Left lung (tissue), 10 donors: ENCODE results near the gene EHD1. TPM values are rescaled to one million over a fixed set of nuclear protein-coding genes. Genes with fewer than 3 reads are reported as not detected.

ENCODE experiments used
- ATAC-seq: fragments of 200-7000 bp; cut with Tn5 transposase; one replicate; pipeline ENCODE4 v1.9.1; 2020; ENCODE audit warnings: moderate library complexity
- DNase-seq, 4 donors: peaks; one replicate each; pipeline ENCODE4 v3.0.0-alpha.2; 2013 to 2020
- H3K27ac ChIP-seq, 2 donors: fragments of 200-600 bp; sonication (generic) in 1 of 2; one replicate each; pipeline versions ENCODE4 v1.5.0 to v1.8.0; 2020 to 2021
- H3K27me3 ChIP-seq, 2 donors: fragments of 200-600 bp; sonication (generic) in 1 of 2; one replicate each; pipeline versions ENCODE4 v1.5.0 to v1.8.0; 2020 to 2021
- H3K36me3 ChIP-seq, 2 donors: fragments of 200-600 bp; sonication (generic) in 1 of 2; one replicate each; pipeline versions ENCODE4 v1.5.0 to v1.8.0; 2020 to 2021
- H3K4me1 ChIP-seq, 2 donors: fragments of 200-600 bp; one replicate each; pipeline ENCODE4 v1.8.0; 2021
- H3K4me3 ChIP-seq, 2 donors: fragments of 200-600 bp; sonication (generic) in 1 of 2; one replicate each; pipeline versions ENCODE4 v1.5.0 to v1.8.0; 2020 to 2021; ENCODE audit warnings: mild to moderate bottlenecking in 1 of 2
- H3K9me3 ChIP-seq, 2 donors: fragments of 200-600 bp; sonication (generic) in 1 of 2; one replicate each; pipeline versions ENCODE4 v1.5.0 to v1.8.0; 2020 to 2021
- CTCF ChIP-seq, 2 donors: fragments of 200-600 bp; sonication (generic) in 1 of 2; IDR thresholded peaks; one replicate each; pipeline versions ENCODE4 v1.5.0 to v1.8.0; 2021; ENCODE audit warnings: antibody characterized with exemption in 2 of 2
- intact Hi-C, 2 donors: fragments of 100-400 bp; cut with DNase I; formaldehyde crosslinking; loops; one replicate each; pipeline versions ENCODE4 v1.11.2 to v1.14.2; 2022
- polyA plus RNA-seq, 6 donors: library from polyadenylated mRNA; unstranded; fragments of 120-200 nt; gene quantifications; one replicate each; pipeline ENCODE4 v1.2.1, GENCODE V29; 2013; ENCODE audit not compliant: insufficient read length in 6 of 6
- total RNA-seq, 2 donors: library from RNA; stranded (reverse); fragmentation: NEBNext Ultra II Directional; extraction: Animal tissue kit (Norgen Biotek cat#: 25700); gene quantifications; one replicate each; pipeline ENCODE4 v1.2.1, GENCODE V29; 2021
- donor health status: DM: no; HTN: yes; CAD: no.
- donor health status: DM: no; HTN: no; CAD: no.

The EHD1 gene
- total and polyA plus RNA-seq, 8 donors = 44.7 to 153 (median 55.4) TPM

- H3K9me3 ChIP-seq = no peaks in the 10 kb centered on the region
- ATAC-seq = no peak
- no peaks in the 10 kb centered on the region for H3K36me3 ChIP-seq
- H3K27ac ChIP-seq = peak overlapping the region in 1 of 2 donors; percentile 33
- no peak for DNase-seq
- intact Hi-C loops = no loop called here
- H3K4me1 ChIP-seq = peaks cover 7 to 61% of the 10 kb centered on the region in 2 donors
- TF ChIP-seq CTCF (IDR thresholded peaks at IDR 0.05) = no peak
- H3K4me3 ChIP-seq = no peak overlapping the region
- no peaks in the 10 kb centered on the region for H3K27me3 ChIP-seq
These were observed 3.8 kb upstream of the EHD1 start for GRCh38 chr11:64882243-64882642.

GRCh38 chr11:64881476-64881875 lies 3.1 kb upstream of the EHD1 start:
- DNase-seq (no peak), ATAC-seq (no peak)
- no peaks in the 10 kb centered on the region for H3K9me3 ChIP-seq
- intact Hi-C loops = no loop called here
- no peaks in the 10 kb centered on the region for H3K27me3 ChIP-seq
- no peak overlapping the region for H3K4me3 ChIP-seq
- no peak overlapping the region for H3K27ac ChIP-seq
- no peak for TF ChIP-seq CTCF (IDR thresholded peaks at IDR 0.05)
- H3K4me1 ChIP-seq = peaks cover 11 to 63% of the 10 kb centered on the region in 2 donors
- H3K36me3 ChIP-seq = no peaks in the 10 kb centered on the region

- Histone ChIP-seq H3K36me3 (peaks cover 0 to 4% of the 10 kb centered on the region in 2 donors), H3K4me1 (peaks cover 22 to 63% of the 10 kb centered on the region in 2 donors), H3K9me3 (no peaks in the 10 kb centered on the region), H3K4me3 (no peak overlapping the region), H3K27me3 (no peaks in the 10 kb centered on the region), H3K27ac (peak overlapping the region; percentile 33 to 96)
- TF ChIP-seq CTCF (IDR thresholded peaks at IDR 0.05) = no peak
- intact Hi-C loops = no loop called here
- DNase-seq (no peak), ATAC-seq (no peak)
These were observed 2.0 kb upstream of the EHD1 start for GRCh38 chr11:64880240-64881001.

- H3K27ac ChIP-seq = peak overlapping the region; percentile 87 to 96
- no peak for TF ChIP-seq CTCF (IDR thresholded peaks at IDR 0.05)
- H3K4me1 ChIP-seq = peaks cover 29 to 63% of the 10 kb centered on the region in 2 donors
- peaks cover 0 to 15% of the 10 kb centered on the region in 2 donors for H3K36me3 ChIP-seq
- H3K9me3 ChIP-seq = no peaks in the 10 kb centered on the region
- ATAC-seq (peak; percentile 7), DNase-seq (peak in 2 of 4 donors; percentile 74 to 85)
- intact Hi-C loops = no loop called here
- peak overlapping the region; percentile 62 to 99 for H3K4me3 ChIP-seq
- no peaks in the 10 kb centered on the region for H3K27me3 ChIP-seq
These were observed 951 bp upstream of the EHD1 start for GRCh38 chr11:64879244-64879900.

- Histone ChIP-seq H3K4me3 (peak overlapping the region; percentile 98 to 99), H3K27me3 (no peaks in the 10 kb centered on the region), H3K36me3 (peaks cover 0 to 27% of the 10 kb centered on the region in 2 donors), H3K4me1 (peaks cover 29 to 68% of the 10 kb centered on the region in 2 donors), H3K9me3 (no peaks in the 10 kb centered on the region), H3K27ac (peak overlapping the region; percentile 72 to 96)
- peak; percentile 14 for ATAC-seq
- TF ChIP-seq CTCF (IDR thresholded peaks at IDR 0.05) = no peak
- DNase-seq = no peak
- intact Hi-C loops = no loop called here
These were observed 263 bp downstream of the EHD1 start for GRCh38 chr11:64878223-64878493.
